ENCODE results near the gene TPPP. TPM values are rescaled to one million over a fixed set of nuclear protein-coding genes. Genes with fewer than 3 reads are reported as not detected.
"Not testable (repeated sequence)": the region's sequence is repeated elsewhere in the genome, so short reads cannot be mapped to it uniquely, and the experiment has no call there.

Gene TPPP
- 0.18 and 0.37 TPM in 2 replicates for total RNA-seq (2014; rRNA removed; shearing (Covaris generic))
- 0.23 and 0.38 TPM in 2 replicates for polyA plus RNA-seq (2015; cell fraction: cytosol; rRNA removed)
- polyA plus RNA-seq (2015; cell fraction: nucleus; rRNA removed), result 0.34 and 0.51 TPM in 2 replicates

- DNase-seq (ENCODE audit: low read depth), result not testable (repeated sequence)
These were observed at the start of gene TPPP for GRCh38 chr5:693271-694041. Gene TPPP (minus strand): TSS chr5:693352. CDS start chr5:678060, 15,292 bp downstream.

GRCh38 chr5:742276-742675 is 49.1 kb upstream of the TPPP start:
- not testable (repeated sequence) for DNase-seq (ENCODE audit: low read depth)

GRCh38 chr5:734145-734544 is 41.0 kb upstream of the TPPP start:
- not testable (repeated sequence) for DNase-seq (ENCODE audit: low read depth)

GRCh38 chr5:732754-733454 is 39.8 kb upstream of the TPPP start:
- DNase-seq (ENCODE audit: low read depth), result not testable (repeated sequence)

GRCh38 chr5:729225-729624 is 36.1 kb upstream of the TPPP start:
- not testable (repeated sequence) for DNase-seq (ENCODE audit: low read depth)

GRCh38 chr5:727087-727486 is 33.9 kb upstream of the TPPP start:
- DNase-seq (ENCODE audit: low read depth), result not testable (repeated sequence)

- not testable (repeated sequence) for DNase-seq (ENCODE audit: low read depth)
These were observed 30.7 kb upstream of the TPPP start for GRCh38 chr5:723865-724264.

GRCh38 chr5:723309-723708 is 30.2 kb upstream of the TPPP start:
- DNase-seq (ENCODE audit: low read depth), result not testable (repeated sequence)

GRCh38 chr5:719379-719778 is 26.2 kb upstream of the TPPP start:
- not testable (repeated sequence) for DNase-seq (ENCODE audit: low read depth)

GRCh38 chr5:717143-717542 is 24.0 kb upstream of the TPPP start:
- no peak for DNase-seq (ENCODE audit: low read depth)

GRCh38 chr5:716740-717139 is 23.6 kb upstream of the TPPP start:
- DNase-seq (ENCODE audit: low read depth), result not testable (repeated sequence)

- DNase-seq (ENCODE audit: low read depth), result not testable (repeated sequence)
These were observed 22.5 kb upstream of the TPPP start for GRCh38 chr5:715636-716035.

- not testable (repeated sequence) for DNase-seq (ENCODE audit: low read depth)
These were observed 21.3 kb upstream of the TPPP start for GRCh38 chr5:714215-715118.

- DNase-seq (ENCODE audit: low read depth), result not testable (repeated sequence)
These were observed 20.5 kb upstream of the TPPP start for GRCh38 chr5:713686-714085.

GRCh38 chr5:708848-709517 is 15.8 kb upstream of the TPPP start:
- DNase-seq (ENCODE audit: low read depth), result not testable (repeated sequence)

- not testable (repeated sequence) for DNase-seq (ENCODE audit: low read depth)
These were observed 15.2 kb upstream of the TPPP start for GRCh38 chr5:708374-708773.

GRCh38 chr5:706127-706526 is 13.0 kb upstream of the TPPP start:
- not testable (repeated sequence) for DNase-seq (ENCODE audit: low read depth)

GRCh38 chr5:696753-697702 is 3.9 kb upstream of the TPPP start:
- not testable (repeated sequence) for DNase-seq (ENCODE audit: low read depth)

- DNase-seq (ENCODE audit: low read depth), result not testable (repeated sequence)
These were observed 3.0 kb upstream of the TPPP start for GRCh38 chr5:696191-696590.
